Measurements from ENCODE around the gene TBC1D20. TPM values are rescaled to one million over a fixed set of nuclear protein-coding genes. Genes with fewer than 3 reads are reported as not detected.
"Not testable (repeated sequence)": the region's sequence is repeated elsewhere in the genome, so short reads cannot be mapped to it uniquely, and the experiment has no call there.

The TBC1D20 gene
- polyA plus RNA-seq, 1 donor: 30.4 TPM

- Histone ChIP-seq H3K27me3 (ENCODE audit: control insufficient read depth, insufficient read depth, low read length) (no peaks in the 10 kb centered on the region), H3K27ac (ENCODE audit: low read length) (no peak overlapping the region), H3K4me1 (ENCODE audit: control insufficient read depth, insufficient read depth, low read length) (peaks cover 8% of the 10 kb centered on the region), H3K9me3 (ENCODE audit: control insufficient read depth, low read depth, low read length) (no peaks in the 10 kb centered on the region), H3K36me3 (ENCODE audit: control insufficient read depth, insufficient read depth, low read length) (no peaks in the 10 kb centered on the region), H3K4me3 (ENCODE audit: low read length) (no peak overlapping the region)
- peak in 1 of 2 donors; percentile 34 for DNase-seq
- WGBS (ENCODE audit: insufficient coverage, low lambda C conversion rate): no CpG with 5 or more reads among the region's 5 CpGs
Measured at GRCh38 chr20:400454-401275, 61.7 kb downstream of the TBC1D20 start.

GRCh38 chr20:400128-400453, 62.2 kb downstream of the TBC1D20 start:
- WGBS (ENCODE audit: insufficient coverage, low lambda C conversion rate): no CpG with 5 or more reads among the region's 2 CpGs
- Histone ChIP-seq H3K27ac (ENCODE audit: low read length) (no peak overlapping the region), H3K9me3 (ENCODE audit: control insufficient read depth, low read depth, low read length) (no peaks in the 10 kb centered on the region), H3K4me3 (ENCODE audit: low read length) (no peak overlapping the region), H3K36me3 (ENCODE audit: control insufficient read depth, insufficient read depth, low read length) (no peaks in the 10 kb centered on the region), H3K4me1 (ENCODE audit: control insufficient read depth, insufficient read depth, low read length) (peaks cover 8% of the 10 kb centered on the region), H3K27me3 (ENCODE audit: control insufficient read depth, insufficient read depth, low read length) (no peaks in the 10 kb centered on the region)
- DNase-seq: no peak

GRCh38 chr20:399182-399707, 63.1 kb downstream of the TBC1D20 start:
- no peaks in the 10 kb centered on the region for H3K27me3 ChIP-seq (ENCODE audit: control insufficient read depth, insufficient read depth, low read length)
- no peaks in the 10 kb centered on the region for H3K36me3 ChIP-seq (ENCODE audit: control insufficient read depth, insufficient read depth, low read length)
- H3K4me1 ChIP-seq (ENCODE audit: control insufficient read depth, insufficient read depth, low read length): peaks cover 8% of the 10 kb centered on the region
- no peak overlapping the region for H3K4me3 ChIP-seq (ENCODE audit: low read length)
- no peak overlapping the region for H3K27ac ChIP-seq (ENCODE audit: low read length)
- DNase-seq: no peak
- 100% methylated on average over 1 of the region's 9 CpGs for WGBS (ENCODE audit: insufficient coverage, low lambda C conversion rate)
- no peaks in the 10 kb centered on the region for H3K9me3 ChIP-seq (ENCODE audit: control insufficient read depth, low read depth, low read length)

GRCh38 chr20:397432-398237, 64.7 kb downstream of the TBC1D20 start:
- Histone ChIP-seq H3K4me1 (ENCODE audit: control insufficient read depth, insufficient read depth, low read length) (peaks cover 7% of the 10 kb centered on the region), H3K36me3 (ENCODE audit: control insufficient read depth, insufficient read depth, low read length) (no peaks in the 10 kb centered on the region), H3K27ac (ENCODE audit: low read length) (no peak overlapping the region), H3K27me3 (ENCODE audit: control insufficient read depth, insufficient read depth, low read length) (no peaks in the 10 kb centered on the region), H3K4me3 (ENCODE audit: low read length) (no peak overlapping the region), H3K9me3 (ENCODE audit: control insufficient read depth, low read depth, low read length) (no peaks in the 10 kb centered on the region)
- no CpG with 5 or more reads among the region's 6 CpGs for WGBS (ENCODE audit: insufficient coverage, low lambda C conversion rate)
- no peak for DNase-seq

- no peaks in the 10 kb centered on the region for H3K27me3 ChIP-seq (ENCODE audit: control insufficient read depth, insufficient read depth, low read length)
- H3K27ac ChIP-seq (ENCODE audit: low read length): no peak overlapping the region
- no CpG with 5 or more reads among the region's 4 CpGs for WGBS (ENCODE audit: insufficient coverage, low lambda C conversion rate)
- H3K9me3 ChIP-seq (ENCODE audit: control insufficient read depth, low read depth, low read length): no peaks in the 10 kb centered on the region
- H3K36me3 ChIP-seq (ENCODE audit: control insufficient read depth, insufficient read depth, low read length): no peaks in the 10 kb centered on the region
- no peaks in the 10 kb centered on the region for H3K4me1 ChIP-seq (ENCODE audit: control insufficient read depth, insufficient read depth, low read length)
- no peak overlapping the region for H3K4me3 ChIP-seq (ENCODE audit: low read length)
- peak in 1 of 2 donors; percentile 33 for DNase-seq
Measured at GRCh38 chr20:396619-397431, 65.5 kb downstream of the TBC1D20 start.

- no peaks in the 10 kb centered on the region for H3K4me1 ChIP-seq (ENCODE audit: control insufficient read depth, insufficient read depth, low read length)
- no CpG with 5 or more reads among the region's 24 CpGs for WGBS (ENCODE audit: insufficient coverage, low lambda C conversion rate)
- no peak for DNase-seq
Measured at GRCh38 chr20:396252-396618, 66.1 kb downstream of the TBC1D20 start.

GRCh38 chr20:393296-393695, 69.0 kb downstream of the TBC1D20 start:
- not testable (repeated sequence) for H3K9me3 ChIP-seq (ENCODE audit: control insufficient read depth, low read depth, low read length); H3K27me3 ChIP-seq (ENCODE audit: control insufficient read depth, insufficient read depth, low read length); H3K4me1 ChIP-seq (ENCODE audit: control insufficient read depth, insufficient read depth, low read length); H3K36me3 ChIP-seq (ENCODE audit: control insufficient read depth, insufficient read depth, low read length); DNase-seq; H3K4me3 ChIP-seq (ENCODE audit: low read length); H3K27ac ChIP-seq (ENCODE audit: low read length)
- WGBS (ENCODE audit: insufficient coverage, low lambda C conversion rate): no CpG with 5 or more reads among the region's 2 CpGs

More at GRCh38 chr20:396252-396618, 66.1 kb downstream of the TBC1D20 start:
- H3K27me3 ChIP-seq (ENCODE audit: control insufficient read depth, insufficient read depth, low read length): no peaks in the 10 kb centered on the region
- H3K36me3 ChIP-seq (ENCODE audit: control insufficient read depth, insufficient read depth, low read length): no peaks in the 10 kb centered on the region
- no peak overlapping the region for H3K4me3 ChIP-seq (ENCODE audit: low read length)
- H3K9me3 ChIP-seq (ENCODE audit: control insufficient read depth, low read depth, low read length): no peaks in the 10 kb centered on the region
- no peak overlapping the region for H3K27ac ChIP-seq (ENCODE audit: low read length)

GRCh38 chr20:391041-391711, 71.2 kb downstream of the TBC1D20 start:
- no CpG with 5 or more reads among the region's 29 CpGs for WGBS (ENCODE audit: insufficient coverage, low lambda C conversion rate)
- H3K36me3 ChIP-seq (ENCODE audit: control insufficient read depth, insufficient read depth, low read length): no peaks in the 10 kb centered on the region
- H3K27ac ChIP-seq (ENCODE audit: low read length): no peak overlapping the region
- no peaks in the 10 kb centered on the region for H3K4me1 ChIP-seq (ENCODE audit: control insufficient read depth, insufficient read depth, low read length)
- DNase-seq: no peak
- no peak overlapping the region for H3K4me3 ChIP-seq (ENCODE audit: low read length)
- no peaks in the 10 kb centered on the region for H3K9me3 ChIP-seq (ENCODE audit: control insufficient read depth, low read depth, low read length)
- H3K27me3 ChIP-seq (ENCODE audit: control insufficient read depth, insufficient read depth, low read length): no peaks in the 10 kb centered on the region

GRCh38 chr20:389220-389619, 73.1 kb downstream of the TBC1D20 start:
- no peaks in the 10 kb centered on the region for H3K27me3 ChIP-seq (ENCODE audit: control insufficient read depth, insufficient read depth, low read length)
- H3K9me3 ChIP-seq (ENCODE audit: control insufficient read depth, low read depth, low read length): no peaks in the 10 kb centered on the region
- no peak overlapping the region for H3K4me3 ChIP-seq (ENCODE audit: low read length)
- H3K4me1 ChIP-seq (ENCODE audit: control insufficient read depth, insufficient read depth, low read length): no peaks in the 10 kb centered on the region
- no peak for DNase-seq
- whole genome bisulfite sequencing (ENCODE audit: insufficient coverage, low lambda C conversion rate): no CpG with 5 or more reads among the region's 6 CpGs
- H3K36me3 ChIP-seq (ENCODE audit: control insufficient read depth, insufficient read depth, low read length): no peaks in the 10 kb centered on the region
- H3K27ac ChIP-seq (ENCODE audit: low read length): no peak overlapping the region

All from large intestine (tissue), 3 donors.